H9 (cell line): ENCODE results near the gene NFASC. TPM values are rescaled to one million over a fixed set of nuclear protein-coding genes. Genes with fewer than 3 reads are reported as not detected.

Experiments used
- DNase-seq: peaks from one replicate; pipeline ENCODE4 v3.0.0-alpha.2; 2017
- H2AFZ ChIP-seq: one replicate; pipeline ENCODE4 v1.6.1; 2013; ENCODE audit warnings: mild to moderate bottlenecking, low read length, control low read depth, moderate library complexity
- H2AK5ac ChIP-seq: 2 replicates; pipeline ENCODE4 v1.6.1; 2013; ENCODE audit warnings: low read length, control low read depth, mixed read lengths; ENCODE audit not compliant: insufficient read length
- H2BK120ac ChIP-seq: one replicate; pipeline ENCODE4 v1.6.1; 2013; ENCODE audit warnings: low read depth, mild to moderate bottlenecking, low read length, control low read depth, inconsistent platforms; ENCODE audit not compliant: poor library complexity, severe bottlenecking
- H2BK12ac ChIP-seq: 2 replicates; pipeline ENCODE4 v1.6.1; 2013; ENCODE audit warnings: low read length, control low read depth, mixed read lengths, low read depth; ENCODE audit not compliant: insufficient read length
- H2BK15ac ChIP-seq: 2 replicates; pipeline ENCODE4 v1.6.1; 2013; ENCODE audit warnings: low read depth, low read length, control low read depth
- H2BK20ac ChIP-seq: one replicate; pipeline ENCODE4 v1.6.1; 2013; ENCODE audit warnings: low read depth, mild to moderate bottlenecking, low read length, control low read depth, inconsistent platforms; ENCODE audit not compliant: poor library complexity, severe bottlenecking
- H2BK5ac ChIP-seq: 2 replicates; pipeline ENCODE4 v1.6.1; 2013; ENCODE audit warnings: low read length, control low read depth, mixed read lengths; ENCODE audit not compliant: insufficient read length
- H3K14ac ChIP-seq: 2 replicates; pipeline ENCODE4 v1.6.1; 2013; ENCODE audit warnings: low read length, control low read depth; ENCODE audit not compliant: insufficient read depth
- H3K18ac ChIP-seq: 2 replicates; pipeline ENCODE4 v1.6.1; 2013; ENCODE audit warnings: low read depth, mild to moderate bottlenecking, mixed read lengths, low read length, control low read depth; ENCODE audit not compliant: insufficient read length
- H3K23ac ChIP-seq: 2 replicates; pipeline ENCODE4 v1.6.1; 2013; ENCODE audit warnings: low read length, control low read depth, mixed read lengths, low read depth; ENCODE audit not compliant: insufficient read length
- H3K23me2 ChIP-seq: 2 replicates; pipeline ENCODE4 v1.6.1; 2013; ENCODE audit warnings: low read depth, mild to moderate bottlenecking, mixed read lengths, low read length, control low read depth; ENCODE audit not compliant: insufficient read length, poor library complexity, severe bottlenecking
- H3K27ac ChIP-seq: 2 replicates; pipeline ENCODE4 v1.5.1; 2013; ENCODE audit warnings: low read length, control low read depth, mixed read lengths, low read depth; ENCODE audit not compliant: insufficient read length
- H3K27me3 ChIP-seq: 2 replicates; pipeline ENCODE4 v1.6.1; 2013; ENCODE audit warnings: low read length, control low read depth, inconsistent platforms; ENCODE audit not compliant: insufficient read depth
- H3K4ac ChIP-seq: 2 replicates; pipeline ENCODE4 v1.6.1; 2013; ENCODE audit warnings: low read depth, mild to moderate bottlenecking, control low read depth, inconsistent platforms, low read length, moderate library complexity
- H3K4me1 ChIP-seq: 2 replicates; pipeline ENCODE4 v1.6.1; 2013; ENCODE audit warnings: low read length, control low read depth, inconsistent platforms; ENCODE audit not compliant: insufficient read depth
- H3K4me2 ChIP-seq: 2 replicates; pipeline ENCODE4 v1.6.1; 2013; ENCODE audit warnings: low read length, control low read depth, mixed read lengths; ENCODE audit not compliant: insufficient read length, insufficient read depth
- H3K56ac ChIP-seq: 2 replicates; pipeline ENCODE4 v1.6.1; 2013; ENCODE audit warnings: low read depth, mild to moderate bottlenecking, mixed read lengths, low read length, control low read depth; ENCODE audit not compliant: insufficient read length
- H3K79me1 ChIP-seq: 2 replicates; pipeline ENCODE4 v1.6.1; 2013; ENCODE audit warnings: low read depth, mild to moderate bottlenecking, moderate library complexity, low read length, control low read depth, inconsistent platforms; ENCODE audit not compliant: insufficient read depth, poor library complexity, severe bottlenecking
- H3K79me2 ChIP-seq: 2 replicates; pipeline ENCODE4 v1.6.1; 2013; ENCODE audit warnings: low read length, control low read depth, inconsistent platforms; ENCODE audit not compliant: insufficient read depth
- H3K9ac ChIP-seq: 2 replicates; pipeline ENCODE4 v1.6.1; 2013; ENCODE audit warnings: low read length, control low read depth, mixed read lengths; ENCODE audit not compliant: insufficient read length; ENCODE audit errors: extremely low read depth
- H3K9me3 ChIP-seq: one replicate; pipeline ENCODE4 v1.6.1; 2013; ENCODE audit warnings: low read depth, low read length, inconsistent platforms; ENCODE audit not compliant: control insufficient read depth
- H3T11ph ChIP-seq: one replicate; pipeline ENCODE4 v1.6.1; 2013; ENCODE audit warnings: mild to moderate bottlenecking, low read length, control low read depth, inconsistent platforms
- H4K20me1 ChIP-seq: one replicate; pipeline ENCODE4 v1.6.1; 2013; ENCODE audit not compliant: control insufficient read depth, insufficient read length, insufficient read depth
- H4K5ac ChIP-seq: 2 replicates; pipeline ENCODE4 v1.6.1; 2013; ENCODE audit warnings: low read depth, mild to moderate bottlenecking, mixed read lengths, low read length, control low read depth; ENCODE audit not compliant: insufficient read length
- H4K8ac ChIP-seq: replicated peaks from 2 replicates; pipeline ENCODE4 v1.6.1; 2013; ENCODE audit warnings: low read length, control low read depth, mixed read lengths, low read depth; ENCODE audit not compliant: insufficient read length
- H4K91ac ChIP-seq: 2 replicates; pipeline ENCODE4 v1.6.1; 2013; ENCODE audit warnings: low read depth, mild to moderate bottlenecking, moderate library complexity, mixed read lengths, low read length, control low read depth; ENCODE audit not compliant: insufficient read length
- H3K27ac Mint-ChIP-seq, 3 experiments: 2 replicates in 2 of 3; 3 replicates in 1 of 3; pipeline ENCODE4 v1.8.0; 2020 to 2021; ENCODE audit warnings: mixed read lengths in 3 of 3, mild to moderate bottlenecking in 1 of 3, moderate library complexity in 1 of 3
- H3K27me3 Mint-ChIP-seq: 2 replicates; pipeline ENCODE4 v1.8.0; 2021; ENCODE audit warnings: low read depth, mild to moderate bottlenecking, moderate library complexity, mixed read lengths
- H3K36me3 Mint-ChIP-seq, 3 experiments: 2 replicates in 2 of 3; 3 replicates in 1 of 3; pipeline ENCODE4 v1.8.0; 2020 to 2021; ENCODE audit warnings: low read depth in 3 of 3, mixed read lengths in 3 of 3; ENCODE audit not compliant: insufficient read depth in 1 of 3
- H3K4me1 Mint-ChIP-seq, 2 experiments: 2 replicates each; pipeline ENCODE4 v1.8.0; 2020; ENCODE audit warnings: mixed read lengths in 2 of 2
- H3K4me3 Mint-ChIP-seq, 2 experiments: 2 replicates in 1 of 2; 3 replicates in 1 of 2; pipeline ENCODE4 v1.8.0; 2020 to 2021; ENCODE audit warnings: mild to moderate bottlenecking in 2 of 2, mixed read lengths in 2 of 2, moderate library complexity in 1 of 2
- H3K9me3 Mint-ChIP-seq, 2 experiments: 2 replicates in 1 of 2; 3 replicates in 1 of 2; pipeline ENCODE4 v1.8.0; 2020; ENCODE audit warnings: mild to moderate bottlenecking in 2 of 2, mixed read lengths in 2 of 2, moderate library complexity in 1 of 2
- WGBS: extraction: QIAGEN DNeasy Blood & Tissue Kit; methylation state at CpG from one replicate; pipeline ENCODE4 v1.1.7; 2013; ENCODE audit warnings: missing lambda C conversion rate, low lambda C conversion rate, mixed read lengths; ENCODE audit not compliant: insufficient read length; ENCODE audit errors: extremely low coverage; 5-methylcytosine and 5-hydroxymethylcytosine counted together
- total RNA-seq: library from RNA; stranded (reverse); gene quantifications from 2 replicates; pipeline ENCODE4 v1.2.1, GENCODE V29; 2021
- TF ChIP-seq, protein P1 (sequence below): fragments of 200-600 bp; sonication (generic); conservative IDR thresholded peaks from 3 replicates; pipeline ENCODE4 v1.8.0; 2021; ENCODE audit warnings: antibody characterized with exemption, mild to moderate bottlenecking

The NFASC gene
- total RNA-seq, 1 experiment from 2014 or later, result 5.0 TPM

GRCh38 chr1:205062319-205062718 is 191.7 kb downstream of the NFASC start:
- Mint-ChIP-seq H3K9me3 (no peaks in the 10 kb centered on the region), H3K27ac (0 out of 7 replicates have a peak overlapping the region, but pooled peaks of 1 of the 3 experiments have one; percentile 27), H3K4me1 (peaks cover 4% of the 10 kb centered on the region in 2 experiments), H3K36me3 (no peaks in the 10 kb centered on the region), H3K27me3 (peaks cover 3% of the 10 kb centered on the region; the same call in 1 of the 2 replicates), H3K4me3 (no peak overlapping the region)
- no CpG with 5 or more reads among the region's 8 CpGs for WGBS
- Histone ChIP-seq H3K4me2 (no peak overlapping the region), H3K23ac (no peak overlapping the region), H3K9me3 (no peaks in the 10 kb centered on the region), H3K18ac (no peak overlapping the region), H3K14ac (no peak overlapping the region), H3K27ac (no peak overlapping the region), H4K5ac (no peak overlapping the region), H2BK120ac (no peak overlapping the region), H2BK15ac (no peak overlapping the region), H3K27me3 (no peaks in the 10 kb centered on the region), H3K79me1 (no peaks in the 10 kb centered on the region), H3K4me1 (no peaks in the 10 kb centered on the region), H4K8ac (no peak overlapping the region), H2BK12ac (no peak overlapping the region), H4K20me1 (no peaks in the 10 kb centered on the region), H2AFZ (no peak overlapping the region), H3T11ph (no peak overlapping the region), H3K23me2 (peaks cover 3% of the 10 kb centered on the region), H4K91ac (no peak overlapping the region), H3K9ac (no peak overlapping the region), H2AK5ac (no peak overlapping the region), H3K79me2 (no peaks in the 10 kb centered on the region), H3K4ac (no peak overlapping the region), H3K56ac (no peak overlapping the region), H2BK5ac (no peak overlapping the region), H2BK20ac (no peak overlapping the region)
- TF ChIP-seq, protein P1, sequence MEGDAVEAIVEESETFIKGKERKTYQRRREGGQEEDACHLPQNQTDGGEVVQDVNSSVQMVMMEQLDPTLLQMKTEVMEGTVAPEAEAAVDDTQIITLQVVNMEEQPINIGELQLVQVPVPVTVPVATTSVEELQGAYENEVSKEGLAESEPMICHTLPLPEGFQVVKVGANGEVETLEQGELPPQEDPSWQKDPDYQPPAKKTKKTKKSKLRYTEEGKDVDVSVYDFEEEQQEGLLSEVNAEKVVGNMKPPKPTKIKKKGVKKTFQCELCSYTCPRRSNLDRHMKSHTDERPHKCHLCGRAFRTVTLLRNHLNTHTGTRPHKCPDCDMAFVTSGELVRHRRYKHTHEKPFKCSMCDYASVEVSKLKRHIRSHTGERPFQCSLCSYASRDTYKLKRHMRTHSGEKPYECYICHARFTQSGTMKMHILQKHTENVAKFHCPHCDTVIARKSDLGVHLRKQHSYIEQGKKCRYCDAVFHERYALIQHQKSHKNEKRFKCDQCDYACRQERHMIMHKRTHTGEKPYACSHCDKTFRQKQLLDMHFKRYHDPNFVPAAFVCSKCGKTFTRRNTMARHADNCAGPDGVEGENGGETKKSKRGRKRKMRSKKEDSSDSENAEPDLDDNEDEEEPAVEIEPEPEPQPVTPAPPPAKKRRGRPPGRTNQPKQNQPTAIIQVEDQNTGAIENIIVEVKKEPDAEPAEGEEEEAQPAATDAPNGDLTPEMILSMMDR, result no peak
- DNase-seq, result no peak
